ENCODE data around the gene NAA50. TPM values are rescaled to one million over a fixed set of nuclear protein-coding genes. Genes with fewer than 3 reads are reported as not detected.

The NAA50 gene
- 132 to 194 TPM (median 149 TPM) in 5 replicates for total RNA-seq (2022; extraction: Qiagen RNA extraction)

GRCh38 chr3:113745756-113746547, at the start of gene NAA50:
NAA50 (minus strand) TSS chr3:113746249; CDS start chr3:113745949, 300 bp downstream.

GRCh38 chr3:113746548-113747282, 666 bp upstream of the NAA50 start, which contains the start of gene ATP6V1A:
ATP6V1A (plus strand) TSS chr3:113747035; CDS start chr3:113778754, 31,719 bp downstream.

GRCh38 chr3:113695786-113696645, 50.0 kb downstream of the NAA50 start, which contains the start of gene USF3:
USF3 (minus strand) TSS chr3:113696642; CDS start chr3:113674878, 21,764 bp downstream.

Other genes starting within 250 kb of the NAA50 start
- gene SPICE1, start 231.1 kb downstream of the NAA50 start, total RNA-seq (2022; extraction: Qiagen RNA extraction), result 5.6 to 8.7 TPM (median 7.7 TPM) in 5 replicates
- gene SIDT1, start 213.7 kb downstream of the NAA50 start, total RNA-seq (2022; extraction: Qiagen RNA extraction), result 0.46 to 0.60 TPM (median 0.54 TPM) in 5 replicates
- gene USF3, start 49.6 kb downstream of the NAA50 start, total RNA-seq (2022; extraction: Qiagen RNA extraction), result 2.4 to 3.2 TPM (median 2.6 TPM) in 5 replicates
- 16.1 to 23.7 TPM (median 17.9 TPM) in 5 replicates for gene ATP6V1A, start 786 bp upstream of the NAA50 start, total RNA-seq (2022; extraction: Qiagen RNA extraction)
- 0.30 to 1.1 TPM (median 0.63 TPM) in 5 replicates for gene GRAMD1C, start 92.5 kb upstream of the NAA50 start, total RNA-seq (2022; extraction: Qiagen RNA extraction)
- gene ZDHHC23, start 201.8 kb upstream of the NAA50 start, total RNA-seq (2022; extraction: Qiagen RNA extraction), result 2.7 to 3.8 TPM (median 3.3 TPM) in 5 replicates

Data from A549 treated with Hydrocortisone at 1 μM for 4 hours (cell line).